GM12878 (cell line): ENCODE results near the gene CBARP. TPM values are rescaled to one million over a fixed set of nuclear protein-coding genes. Genes with fewer than 3 reads are reported as not detected.
A peak's percentile ranks its signal among the peaks of the same experiment; 100 is the strongest.

ENCODE experiments used
- ATAC-seq: fragments of 200-7000 bp; cut with Tn5 transposase; 3 replicates; pipeline ENCODE4 v1.9.1; 2020; ENCODE audit warnings: mild to moderate bottlenecking, moderate library complexity
- BruUV-seq: library from RNA; stranded (reverse); fragments of 400-500 nt; replicated peaks from 2 replicates; lab custom pipeline; 2021; lab: Mats Ljungman, UMichigan
- CTCF ChIA-PET: fragments of 300-600 bp; sonication (Branson Sonifier 250); formaldehyde crosslinking; extraction: SDS; loops from one replicate; lab custom pipeline; 2021; ENCODE audit warnings: inconsistent platforms; lab: Yijun Ruan, JAX
- POLR2A ChIA-PET: fragments of 350-600 bp; formaldehyde crosslinking; extraction: SDS; loops from one replicate; lab custom pipeline; 2021; ENCODE audit warnings: inconsistent platforms; lab: Charles Lee
- RAD21 ChIA-PET: fragments of 300-600 bp; sonication (Branson Sonifier 250); formaldehyde crosslinking; loops from one replicate; lab custom pipeline; 2023; ENCODE audit warnings: antibody characterized with exemption; ENCODE audit not compliant: unreplicated experiment; lab: Charles Lee
- SMC1A ChIA-PET: fragments of 300-600 bp; sonication (Branson Sonifier 250); formaldehyde crosslinking; loops from one replicate; lab custom pipeline; 2023; ENCODE audit not compliant: unreplicated experiment, uncharacterized antibody; lab: Charles Lee
- DNase-seq: peaks from one replicate; pipeline ENCODE4 v3.0.0-alpha.2; 2011; ENCODE audit warnings: low read depth, low spot score
- FAIRE-seq: peaks from 3 replicates; lab custom pipeline; 2011; peaks lifted over from hg19 to GRCh38; lab: Jason Lieb, UNC
- H2AFZ ChIP-seq: 2 replicates; pipeline ENCODE4 v1.6.0; 2011; ENCODE audit warnings: low read depth, low read length, control low read depth; ENCODE audit not compliant: control insufficient read depth
- H3K27ac ChIP-seq: 2 replicates; pipeline ENCODE4 v1.5.1; 2011; ENCODE audit warnings: control low read depth; ENCODE audit not compliant: control insufficient read depth, insufficient read depth
- H3K27me3 ChIP-seq, 2 experiments: replicated peaks in 1 of 2; 2 replicates each; pipeline versions ENCODE4 v1.6.0 to v1.6.1; 2011; ENCODE audit warnings: low read length in 1 of 2; ENCODE audit not compliant: control insufficient read depth in 2 of 2, insufficient read depth in 2 of 2
- H3K36me3 ChIP-seq, 2 experiments: 2 replicates each; pipeline ENCODE4 v1.5.1; 2011; ENCODE audit warnings: low read length in 1 of 2; ENCODE audit not compliant: control insufficient read depth in 2 of 2, insufficient read depth in 2 of 2
- H3K4me1 ChIP-seq: 2 replicates; pipeline ENCODE4 v1.6.1; 2011; ENCODE audit warnings: mild to moderate bottlenecking, low read length, moderate library complexity, mixed read lengths; ENCODE audit not compliant: control insufficient read depth, insufficient read depth
- H3K4me2 ChIP-seq: 2 replicates; pipeline ENCODE4 v1.6.0; 2011; ENCODE audit warnings: control low read depth; ENCODE audit not compliant: control insufficient read depth, insufficient read depth
- H3K4me3 ChIP-seq: fragments of 200-600 bp; sonication (generic); 2 replicates; pipeline ENCODE4 v1.5.1; 2016
- H3K79me2 ChIP-seq: 2 replicates; pipeline ENCODE4 v1.6.0; 2011; ENCODE audit warnings: low read length; ENCODE audit not compliant: control insufficient read depth, insufficient read depth
- H3K9ac ChIP-seq: 2 replicates; pipeline ENCODE4 v1.8.0; 2011; ENCODE audit warnings: low read length, control low read depth, mixed read lengths; ENCODE audit not compliant: control insufficient read depth, insufficient read depth
- H3K9me3 ChIP-seq: replicated peaks from 3 replicates; pipeline ENCODE4 v1.5.1; 2011; ENCODE audit warnings: mild to moderate bottlenecking, low read length; ENCODE audit not compliant: control insufficient read depth, insufficient read depth
- H4K20me1 ChIP-seq: 2 replicates; pipeline ENCODE4 v1.6.0; 2011; ENCODE audit not compliant: control insufficient read depth, insufficient read depth
- ATF7 ChIP-seq: fragments of 450-650 bp; IDR thresholded peaks from 2 replicates; pipeline ENCODE4 v1.6.1; 2016; ENCODE audit warnings: low read depth, mild to moderate bottlenecking
- HCFC1 ChIP-seq: fragments of 150-350 bp; IDR thresholded peaks from 2 replicates; pipeline ENCODE4 v1.6.1; 2014; ENCODE audit warnings: low read length
- MEF2A ChIP-seq: IDR thresholded peaks from 2 replicates; pipeline ENCODE4 v1.6.1; 2011; ENCODE audit warnings: low read depth, mild to moderate bottlenecking, low read length, moderate library complexity; ENCODE audit not compliant: insufficient read depth
- MXI1 ChIP-seq: fragments of 150-350 bp; IDR thresholded peaks from 2 replicates; pipeline ENCODE4 v1.6.1; 2011; ENCODE audit warnings: low read depth, mild to moderate bottlenecking, inconsistent platforms, low read length, improper control_type of control experiment
- MYB ChIP-seq: fragments of 150-350 bp; IDR thresholded peaks from 2 replicates; pipeline ENCODE4 v1.6.1; 2014; ENCODE audit warnings: mild to moderate bottlenecking, low read depth, low read length, borderline replicate concordance
- NR2C2 ChIP-seq: IDR thresholded peaks from 2 replicates; pipeline ENCODE4 v1.6.1; 2011; ENCODE audit warnings: borderline replicate concordance, low read depth; ENCODE audit not compliant: control insufficient read depth, insufficient read length
- SIN3A ChIP-seq: IDR thresholded peaks from 2 replicates; pipeline ENCODE4 v1.6.1; 2012; ENCODE audit warnings: low read depth, low read length, improper control_type of control experiment
- STAT1 ChIP-seq: fragments of 450-650 bp; conservative IDR thresholded peaks from 2 replicates; pipeline ENCODE4 v1.6.1; 2014; ENCODE audit warnings: antibody characterized with exemption, mild to moderate bottlenecking
- YY1 ChIP-seq: IDR thresholded peaks from 2 replicates; pipeline ENCODE4 v1.6.1; 2011; ENCODE audit warnings: low read depth, mild to moderate bottlenecking, low read length
- WGBS: methylation state at CpG from one replicate; pipeline ENCODE4 v1.1.6; 2016; ENCODE audit warnings: low lambda C conversion rate; ENCODE audit not compliant: insufficient replicate concordance, insufficient coverage; ENCODE audit errors: missing lambda C conversion rate; 5-methylcytosine and 5-hydroxymethylcytosine counted together
- in situ Hi-C: fragments of 300-500 bp; cut with MboI; formaldehyde crosslinking; loops from 9 replicates; pipeline ENCODE4 v1.14.3; 2018; ENCODE audit warnings: mixed read lengths
- intact Hi-C: fragments of 100-400 bp; cut with micrococcal nuclease; formaldehyde crosslinking; loops from one replicate; pipeline ENCODE4 v1.14.2; 2022; ENCODE audit not compliant: unreplicated experiment
- polyA plus RNA-seq, 11 experiments: library from polyadenylated mRNA; depleted of rRNA in 4 of 11; unstranded in 6 of 11; stranded (reverse) in 5 of 11; fragments of >200 nt; fragmentation: Nextera tagmentation in 4 of 11; fragmentation: Illumina TruSeq in 1 of 11; extraction: Ambion mirVana in 4 of 11; extraction: Trizol in 1 of 11; gene quantifications; 1 replicate in 1 of 11; 2 replicates in 10 of 11; pipeline versions ENCODE4 v1.2.1 to v1.2.3, GENCODE V29; 2011 to 2016; ENCODE audit warnings: inconsistent platforms in 2 of 11, missing spikeins in 2 of 11, low read depth in 1 of 11
- total RNA-seq, 4 experiments: library from RNA; depleted of rRNA in 3 of 4; stranded (reverse); fragments of >200 nt in 3 of 4; fragmentation: Illumina TruSeq in 1 of 4; extraction: Trizol in 1 of 4; gene quantifications; 2 replicates each; pipeline versions ENCODE4 v1.2.1 to v1.2.3, GENCODE V29; 2013 to 2021
- TF ChIP-seq, protein P1 (sequence below): fragments of 450-650 bp; formaldehyde crosslinking; IDR thresholded peaks from 2 replicates; pipeline ENCODE4 v1.4.0; 2022; ENCODE audit warnings: mild to moderate bottlenecking, moderate library complexity
- TF ChIP-seq, protein P2 (sequence below): IDR thresholded peaks from 2 replicates; pipeline ENCODE4 v1.6.1; 2012; ENCODE audit warnings: low read depth, low read length, improper control_type of control experiment

Gene CBARP
- total and polyA plus RNA-seq, 10 of the 15 experiments (the other 5 are each of a cell fraction or from before 2014, with no cell fraction given) = 0.04 to 0.59 (median 0.18) TPM; not detected in 3

DNA sequence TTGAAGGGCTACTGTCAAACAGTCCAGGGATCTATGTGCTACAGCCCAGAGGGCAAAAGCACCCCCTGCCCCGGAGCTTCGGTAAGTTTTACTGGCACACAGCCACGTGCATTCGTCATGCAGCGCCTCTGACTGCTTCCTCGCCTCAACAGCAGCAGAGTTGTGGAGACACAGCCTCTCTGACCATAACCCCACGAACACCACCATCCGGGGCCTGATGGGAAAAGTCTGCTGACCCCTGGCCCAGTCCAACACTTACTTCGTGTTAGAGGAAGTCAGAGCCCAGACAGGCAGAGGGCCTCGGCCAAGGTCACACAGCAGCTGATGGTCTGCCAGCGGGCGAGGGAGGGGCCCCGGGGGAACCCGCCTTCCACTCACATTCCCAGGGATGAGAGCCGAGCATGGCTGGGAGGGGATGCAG, 5.1 kb downstream of the CBARP start:
- RAD21 ChIA-PET = no interaction called here
- no peak overlapping the region for H3K4me3 ChIP-seq
- H3K9me3 ChIP-seq = no peaks in the 10 kb centered on the region; the same call in 2 of the 3 replicates
- no peak for ATAC-seq
- intact Hi-C loops (no loop called here), in situ Hi-C loops (no loop called here)
- 33% methylated on average over 15 of the region's 15 CpGs for WGBS
- DNase-seq = no peak
- H3K36me3 ChIP-seq = no peaks in the 10 kb centered on the region
- CTCF ChIA-PET = no interaction called here
- TF ChIP-seq ATF7 (no peak), NR2C2 (no peak), MYB (no peak), HCFC1 (no peak)
- H4K20me1 ChIP-seq = no peaks in the 10 kb centered on the region
- SMC1A ChIA-PET = no interaction called here
- peaks cover 0 to 6% of the 10 kb centered on the region in 2 experiments; a peak in 2 of 4 replicates for H3K27me3 ChIP-seq
- no peak for FAIRE-seq
- no TSS peak for BruUV-seq
- no peak overlapping the region for H3K4me2 ChIP-seq
- H2AFZ ChIP-seq = no peak overlapping the region
- H3K79me2 ChIP-seq = no peaks in the 10 kb centered on the region
- no peaks in the 10 kb centered on the region for H3K4me1 ChIP-seq
- no peak overlapping the region for H3K27ac ChIP-seq
- POLR2A ChIA-PET = no interaction called here
- no peak overlapping the region for H3K9ac ChIP-seq

DNA sequence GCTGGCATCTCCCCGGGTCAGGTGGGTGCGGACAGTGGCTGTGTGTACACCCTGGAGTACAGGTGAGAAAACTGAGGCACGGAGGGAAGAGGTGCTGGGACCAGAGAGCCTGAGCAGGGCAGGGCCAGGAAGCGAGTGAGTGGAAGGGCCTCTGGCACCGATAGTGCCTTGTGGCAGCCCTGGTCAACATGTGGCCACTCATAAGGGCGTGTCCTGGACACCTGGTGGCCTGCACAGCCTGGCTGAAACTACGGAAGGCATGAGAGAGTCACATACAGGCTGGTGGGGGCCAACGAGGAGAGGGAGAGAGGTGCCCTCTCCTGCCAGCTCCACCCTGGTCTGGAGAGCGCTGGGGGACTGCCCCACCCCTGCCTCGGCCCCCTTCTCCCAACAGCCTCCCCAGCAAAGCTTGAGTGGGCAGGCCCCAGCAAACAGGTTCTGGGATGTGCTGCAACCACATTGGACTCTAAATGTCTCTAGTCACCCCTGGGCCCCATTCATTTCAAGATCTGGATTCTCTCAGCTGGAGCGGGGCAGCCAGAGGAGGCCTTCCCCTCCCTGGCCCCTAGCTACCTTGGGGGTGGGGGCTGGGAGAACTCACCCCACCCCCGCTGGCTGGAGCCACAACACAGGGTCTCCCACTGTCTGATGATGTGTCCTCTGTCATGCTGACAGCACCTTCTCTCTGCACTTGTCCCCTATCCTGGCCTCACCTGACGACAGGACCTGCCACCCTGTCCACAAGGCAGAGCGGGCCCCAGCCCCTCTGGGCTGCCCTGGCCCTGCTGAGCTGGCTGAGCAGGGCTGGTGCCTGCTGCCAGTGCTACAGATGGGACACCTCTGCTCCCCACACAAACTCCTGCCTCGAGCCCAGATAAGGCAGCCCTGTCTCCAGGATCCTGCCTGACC, 5.8 kb downstream of the CBARP start:
- SMC1A ChIA-PET = no interaction called here
- Histone ChIP-seq H2AFZ (no peak overlapping the region), H3K27ac (no peak overlapping the region), H4K20me1 (no peaks in the 10 kb centered on the region), H3K36me3 (no peaks in the 10 kb centered on the region), H3K9ac (no peak overlapping the region), H3K4me3 (no peak overlapping the region), H3K27me3 (peaks cover 0 to 3% of the 10 kb centered on the region in 2 experiments; a peak in 2 of 4 replicates), H3K4me1 (no peaks in the 10 kb centered on the region), H3K9me3 (no peaks in the 10 kb centered on the region; the same call in 2 of the 3 replicates), H3K79me2 (no peaks in the 10 kb centered on the region), H3K4me2 (no peak overlapping the region)
- CTCF ChIA-PET = no interaction called here
- FAIRE-seq (no peak), DNase-seq (no peak), ATAC-seq (peak; percentile 45)
- RAD21 ChIA-PET = no interaction called here
- no TSS peak for BruUV-seq
- in situ Hi-C loops = no loop called here
- intact Hi-C loops = no loop called here
- POLR2A ChIA-PET = no interaction called here
- WGBS = 61% methylated on average over 13 of the region's 15 CpGs
- TF ChIP-seq STAT1 = no peak
- TF ChIP-seq MXI1 = no peak
- TF ChIP-seq MEF2A = no peak
- TF ChIP-seq, protein P1, sequence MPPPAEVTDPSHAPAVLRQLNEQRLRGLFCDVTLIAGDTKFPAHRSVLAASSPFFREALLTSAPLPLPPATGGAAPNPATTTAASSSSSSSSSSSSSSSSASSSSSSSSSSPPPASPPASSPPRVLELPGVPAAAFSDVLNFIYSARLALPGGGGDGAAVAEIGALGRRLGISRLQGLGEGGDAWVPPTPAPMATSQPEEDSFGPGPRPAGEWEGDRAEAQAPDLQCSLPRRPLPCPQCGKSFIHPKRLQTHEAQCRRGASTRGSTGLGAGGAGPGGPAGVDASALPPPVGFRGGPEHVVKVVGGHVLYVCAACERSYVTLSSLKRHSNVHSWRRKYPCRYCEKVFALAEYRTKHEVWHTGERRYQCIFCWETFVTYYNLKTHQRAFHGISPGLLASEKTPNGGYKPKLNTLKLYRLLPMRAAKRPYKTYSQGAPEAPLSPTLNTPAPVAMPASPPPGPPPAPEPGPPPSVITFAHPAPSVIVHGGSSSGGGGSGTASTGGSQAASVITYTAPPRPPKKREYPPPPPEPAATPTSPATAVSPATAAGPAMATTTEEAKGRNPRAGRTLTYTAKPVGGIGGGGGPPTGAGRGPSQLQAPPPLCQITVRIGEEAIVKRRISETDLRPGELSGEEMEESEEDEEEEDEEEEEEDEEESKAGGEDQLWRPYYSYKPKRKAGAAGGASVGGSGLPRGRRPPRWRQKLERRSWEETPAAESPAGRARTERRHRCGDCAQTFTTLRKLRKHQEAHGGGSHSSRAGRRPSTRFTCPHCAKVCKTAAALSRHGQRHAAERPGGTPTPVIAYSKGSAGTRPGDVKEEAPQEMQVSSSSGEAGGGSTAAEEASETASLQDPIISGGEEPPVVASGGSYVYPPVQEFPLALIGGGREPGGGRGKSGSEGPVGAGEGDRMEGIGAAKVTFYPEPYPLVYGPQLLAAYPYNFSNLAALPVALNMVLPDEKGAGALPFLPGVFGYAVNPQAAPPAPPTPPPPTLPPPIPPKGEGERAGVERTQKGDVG (CRISPR knock-in tag) = no peak
- TF ChIP-seq, protein P2, sequence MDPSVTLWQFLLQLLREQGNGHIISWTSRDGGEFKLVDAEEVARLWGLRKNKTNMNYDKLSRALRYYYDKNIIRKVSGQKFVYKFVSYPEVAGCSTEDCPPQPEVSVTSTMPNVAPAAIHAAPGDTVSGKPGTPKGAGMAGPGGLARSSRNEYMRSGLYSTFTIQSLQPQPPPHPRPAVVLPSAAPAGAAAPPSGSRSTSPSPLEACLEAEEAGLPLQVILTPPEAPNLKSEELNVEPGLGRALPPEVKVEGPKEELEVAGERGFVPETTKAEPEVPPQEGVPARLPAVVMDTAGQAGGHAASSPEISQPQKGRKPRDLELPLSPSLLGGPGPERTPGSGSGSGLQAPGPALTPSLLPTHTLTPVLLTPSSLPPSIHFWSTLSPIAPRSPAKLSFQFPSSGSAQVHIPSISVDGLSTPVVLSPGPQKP = no peak
- no peak for TF ChIP-seq SIN3A
- no peak for TF ChIP-seq YY1
